Measurements from ENCODE around the gene SNX2. TPM values are rescaled to one million over a fixed set of nuclear protein-coding genes. Genes with fewer than 3 reads are reported as not detected.
"Not testable (repeated sequence)": the region's sequence is repeated elsewhere in the genome, so short reads cannot be mapped to it uniquely, and the experiment has no call there.

Gene SNX2
- total RNA-seq, 2 donors from 2014 or later = 69.7 to 82.8 TPM

DNA sequence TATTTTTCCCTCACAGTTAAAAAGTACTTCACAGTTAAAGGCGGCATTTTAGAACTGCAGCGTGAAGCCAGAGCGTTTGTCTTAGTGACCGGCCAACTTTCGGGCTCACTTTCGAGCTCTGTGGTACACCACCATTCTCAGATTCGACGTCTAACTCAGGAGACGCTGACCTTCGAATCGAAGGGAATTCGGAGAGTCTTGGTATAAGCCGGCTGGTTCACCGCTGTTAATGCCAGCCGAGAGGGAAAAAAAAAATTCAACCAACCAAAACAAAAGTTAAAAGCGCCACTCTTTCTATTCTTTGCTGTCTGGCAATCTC is 70.0 kb downstream of the SNX2 start:
- no peaks in the 10 kb centered on the region for H3K27me3 ChIP-seq (replicated peaks; ENCODE audit: insufficient read depth)
- TF ChIP-seq, protein P1, sequence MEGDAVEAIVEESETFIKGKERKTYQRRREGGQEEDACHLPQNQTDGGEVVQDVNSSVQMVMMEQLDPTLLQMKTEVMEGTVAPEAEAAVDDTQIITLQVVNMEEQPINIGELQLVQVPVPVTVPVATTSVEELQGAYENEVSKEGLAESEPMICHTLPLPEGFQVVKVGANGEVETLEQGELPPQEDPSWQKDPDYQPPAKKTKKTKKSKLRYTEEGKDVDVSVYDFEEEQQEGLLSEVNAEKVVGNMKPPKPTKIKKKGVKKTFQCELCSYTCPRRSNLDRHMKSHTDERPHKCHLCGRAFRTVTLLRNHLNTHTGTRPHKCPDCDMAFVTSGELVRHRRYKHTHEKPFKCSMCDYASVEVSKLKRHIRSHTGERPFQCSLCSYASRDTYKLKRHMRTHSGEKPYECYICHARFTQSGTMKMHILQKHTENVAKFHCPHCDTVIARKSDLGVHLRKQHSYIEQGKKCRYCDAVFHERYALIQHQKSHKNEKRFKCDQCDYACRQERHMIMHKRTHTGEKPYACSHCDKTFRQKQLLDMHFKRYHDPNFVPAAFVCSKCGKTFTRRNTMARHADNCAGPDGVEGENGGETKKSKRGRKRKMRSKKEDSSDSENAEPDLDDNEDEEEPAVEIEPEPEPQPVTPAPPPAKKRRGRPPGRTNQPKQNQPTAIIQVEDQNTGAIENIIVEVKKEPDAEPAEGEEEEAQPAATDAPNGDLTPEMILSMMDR (IDR thresholded peaks at IDR 0.05) = no peak
- H3K4me1 ChIP-seq (ENCODE audit: control insufficient read depth in 1 of 2, low read depth in 2 of 2) = peaks cover 12 to 29% of the 10 kb centered on the region in 2 donors
- ATAC-seq (ENCODE audit: insufficient number of reproducible peaks, low FRiP score, low read depth) = no peak
- peak overlapping the region; percentile 82 to 91 for H3K27ac ChIP-seq
- H3K36me3 ChIP-seq = no peaks in the 10 kb centered on the region
- DNase-seq (ENCODE audit: low spot score) = no peak
- H3K4me3 ChIP-seq = peak overlapping the region; percentile 99
- no peaks in the 10 kb centered on the region for H3K9me3 ChIP-seq

GRCh38 chr5:122845229-122846050 is 70.6 kb downstream of the SNX2 start, which contains the start of gene SNX24:
Gene SNX24, plus strand, starts transcription at chr5:122845613. Its CDS starts 21 bp downstream, at chr5:122845634.
- H3K27me3 ChIP-seq (replicated peaks; ENCODE audit: insufficient read depth) = no peaks in the 10 kb centered on the region
- H3K4me1 ChIP-seq (ENCODE audit: control insufficient read depth in 1 of 2, low read depth in 2 of 2) = peaks cover 12 to 29% of the 10 kb centered on the region in 2 donors
- H3K4me3 ChIP-seq = peak within 1 kb of the TSS; percentile 99
- no peaks in the 10 kb centered on the region for H3K36me3 ChIP-seq
- TF ChIP-seq, protein P1 (IDR thresholded peaks at IDR 0.05) = no peak
- peak within 1 kb of the TSS; percentile 82 to 91 for H3K27ac ChIP-seq
- ATAC-seq (ENCODE audit: insufficient number of reproducible peaks, low FRiP score, low read depth) (peak; percentile 67), DNase-seq (ENCODE audit: low spot score) (peak; percentile 20)
- H3K9me3 ChIP-seq = no peaks in the 10 kb centered on the region

GRCh38 chr5:122846051-122846550 is 71.2 kb downstream of the SNX2 start:
- ATAC-seq (ENCODE audit: insufficient number of reproducible peaks, low FRiP score, low read depth) (no peak), DNase-seq (ENCODE audit: low spot score) (no peak)
- peaks cover 12 to 29% of the 10 kb centered on the region in 2 donors for H3K4me1 ChIP-seq (ENCODE audit: control insufficient read depth in 1 of 2, low read depth in 2 of 2)
- H3K4me3 ChIP-seq = peak overlapping the region; percentile 99
- no peaks in the 10 kb centered on the region for H3K36me3 ChIP-seq
- H3K27ac ChIP-seq = peak overlapping the region; percentile 82 to 91
- H3K9me3 ChIP-seq = no peaks in the 10 kb centered on the region
- TF ChIP-seq, protein P1 (IDR thresholded peaks at IDR 0.05) = no peak
- H3K27me3 ChIP-seq (replicated peaks; ENCODE audit: insufficient read depth) = no peaks in the 10 kb centered on the region

- ATAC-seq (ENCODE audit: insufficient number of reproducible peaks, low FRiP score, low read depth) (no peak), DNase-seq (ENCODE audit: low spot score) (no peak)
- Histone ChIP-seq H3K9me3 (no peaks in the 10 kb centered on the region), H3K27ac (no peak overlapping the region), H3K36me3 (no peaks in the 10 kb centered on the region), H3K4me1 (ENCODE audit: control insufficient read depth in 1 of 2, low read depth in 2 of 2) (peaks cover 12 to 29% of the 10 kb centered on the region in 2 donors), H3K27me3 (replicated peaks; ENCODE audit: insufficient read depth) (no peaks in the 10 kb centered on the region), H3K4me3 (no peak overlapping the region)
- TF ChIP-seq, protein P1 (IDR thresholded peaks at IDR 0.05) = no peak
These were observed 72.8 kb downstream of the SNX2 start for GRCh38 chr5:122847687-122848081.

DNA sequence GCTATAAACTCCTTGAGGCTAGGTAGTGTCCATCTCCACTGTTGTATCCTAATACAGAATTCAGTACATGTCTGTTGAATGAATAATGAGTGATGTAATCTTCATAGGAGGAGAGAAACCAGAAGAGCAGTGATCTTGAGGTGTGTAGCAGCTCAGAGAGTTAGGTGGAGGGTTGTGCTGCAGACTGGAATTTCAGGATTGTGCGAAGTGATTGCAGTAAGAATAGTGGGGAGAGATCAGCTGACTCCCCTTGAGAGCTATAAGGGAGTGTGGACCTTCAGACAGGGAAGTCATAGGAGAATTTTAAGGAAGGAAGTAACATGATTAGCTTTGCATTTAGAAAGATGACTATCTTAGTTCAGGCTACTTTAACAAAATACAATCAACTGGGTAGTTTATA is 74.9 kb downstream of the SNX2 start:
- Histone ChIP-seq H3K9me3 (no peaks in the 10 kb centered on the region), H3K4me3 (no peak overlapping the region), H3K4me1 (ENCODE audit: control insufficient read depth in 1 of 2, low read depth in 2 of 2) (peaks cover 12 to 17% of the 10 kb centered on the region in 2 donors), H3K27ac (no peak overlapping the region), H3K36me3 (no peaks in the 10 kb centered on the region), H3K27me3 (replicated peaks; ENCODE audit: insufficient read depth) (no peaks in the 10 kb centered on the region)
- DNase-seq (ENCODE audit: low spot score) (no peak), ATAC-seq (ENCODE audit: insufficient number of reproducible peaks, low FRiP score, low read depth) (no peak)
- TF ChIP-seq, protein P1 (IDR thresholded peaks at IDR 0.05) = no peak

DNA sequence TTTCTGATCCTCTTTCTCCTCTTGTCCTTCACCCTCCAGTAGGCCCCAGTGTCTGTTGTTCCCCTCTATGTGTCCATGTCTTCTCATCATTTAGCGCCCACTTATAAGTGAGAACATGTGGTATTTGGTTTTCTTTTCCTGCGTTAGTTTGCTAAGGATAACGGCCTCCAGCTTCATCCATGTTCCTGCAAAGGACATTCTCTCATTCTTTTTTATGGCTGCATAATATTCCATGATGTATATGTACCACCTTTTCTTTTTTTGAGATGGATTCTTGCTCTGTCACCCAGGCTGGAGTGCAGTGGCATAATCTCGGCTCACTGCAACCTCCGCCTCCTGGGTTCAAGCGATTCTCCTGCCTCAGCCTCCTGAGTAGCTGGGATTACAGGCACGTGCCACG is 82.7 kb downstream of the SNX2 start:
- H3K27ac ChIP-seq; H3K27me3 ChIP-seq (replicated peaks; ENCODE audit: insufficient read depth); H3K4me3 ChIP-seq; H3K36me3 ChIP-seq; DNase-seq (ENCODE audit: low spot score); H3K9me3 ChIP-seq; H3K4me1 ChIP-seq (ENCODE audit: control insufficient read depth in 1 of 2, low read depth in 2 of 2); ATAC-seq (ENCODE audit: insufficient number of reproducible peaks, low FRiP score, low read depth): not testable (repeated sequence)

All from thoracic aorta (tissue), 2 donors.